ENCODE measurements around the gene TACSTD2.
"Not testable (repeated sequence)": the region's sequence is repeated elsewhere in the genome, so short reads cannot be mapped to it uniquely, and the experiment has no call there.

DNA sequence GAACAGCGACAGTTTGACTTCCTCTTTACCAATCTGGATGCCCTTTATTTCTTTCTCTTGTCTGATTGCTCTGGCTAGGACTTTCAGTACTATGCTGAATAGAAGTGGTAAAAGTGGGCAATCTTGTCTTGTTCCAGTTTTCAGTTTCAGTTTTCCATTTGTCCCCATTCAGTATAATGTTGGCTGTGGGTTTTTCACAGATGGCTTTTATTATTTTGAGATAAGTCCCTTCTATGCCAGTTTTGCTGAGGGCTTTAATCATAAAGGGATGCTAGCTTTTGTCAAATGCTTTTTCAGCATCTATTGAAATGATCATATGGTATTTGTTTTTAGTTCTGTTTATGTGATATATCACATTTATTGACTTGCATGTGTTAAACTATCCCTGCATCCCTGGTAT lies 24.9 kb upstream of the TACSTD2 start:
- TF ChIP-seq EP300, POLR2A (IDR thresholded peaks at IDR 0.05): not testable (repeated sequence)
- TF ChIP-seq, protein P1, sequence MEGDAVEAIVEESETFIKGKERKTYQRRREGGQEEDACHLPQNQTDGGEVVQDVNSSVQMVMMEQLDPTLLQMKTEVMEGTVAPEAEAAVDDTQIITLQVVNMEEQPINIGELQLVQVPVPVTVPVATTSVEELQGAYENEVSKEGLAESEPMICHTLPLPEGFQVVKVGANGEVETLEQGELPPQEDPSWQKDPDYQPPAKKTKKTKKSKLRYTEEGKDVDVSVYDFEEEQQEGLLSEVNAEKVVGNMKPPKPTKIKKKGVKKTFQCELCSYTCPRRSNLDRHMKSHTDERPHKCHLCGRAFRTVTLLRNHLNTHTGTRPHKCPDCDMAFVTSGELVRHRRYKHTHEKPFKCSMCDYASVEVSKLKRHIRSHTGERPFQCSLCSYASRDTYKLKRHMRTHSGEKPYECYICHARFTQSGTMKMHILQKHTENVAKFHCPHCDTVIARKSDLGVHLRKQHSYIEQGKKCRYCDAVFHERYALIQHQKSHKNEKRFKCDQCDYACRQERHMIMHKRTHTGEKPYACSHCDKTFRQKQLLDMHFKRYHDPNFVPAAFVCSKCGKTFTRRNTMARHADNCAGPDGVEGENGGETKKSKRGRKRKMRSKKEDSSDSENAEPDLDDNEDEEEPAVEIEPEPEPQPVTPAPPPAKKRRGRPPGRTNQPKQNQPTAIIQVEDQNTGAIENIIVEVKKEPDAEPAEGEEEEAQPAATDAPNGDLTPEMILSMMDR (IDR thresholded peaks at IDR 0.05): not testable (repeated sequence)

All from ovary (tissue), 3 donors.